ENCODE measurements around the gene ANXA2R. TPM values are rescaled to one million over a fixed set of nuclear protein-coding genes. Genes with fewer than 3 reads are reported as not detected.

ANXA2R gene
- total and polyA plus RNA-seq, 9 of the 15 experiments (the other 6 are each of a cell fraction or from before 2014, with no cell fraction given): 2.1 to 4.8 (median 3.4) TPM

DNA sequence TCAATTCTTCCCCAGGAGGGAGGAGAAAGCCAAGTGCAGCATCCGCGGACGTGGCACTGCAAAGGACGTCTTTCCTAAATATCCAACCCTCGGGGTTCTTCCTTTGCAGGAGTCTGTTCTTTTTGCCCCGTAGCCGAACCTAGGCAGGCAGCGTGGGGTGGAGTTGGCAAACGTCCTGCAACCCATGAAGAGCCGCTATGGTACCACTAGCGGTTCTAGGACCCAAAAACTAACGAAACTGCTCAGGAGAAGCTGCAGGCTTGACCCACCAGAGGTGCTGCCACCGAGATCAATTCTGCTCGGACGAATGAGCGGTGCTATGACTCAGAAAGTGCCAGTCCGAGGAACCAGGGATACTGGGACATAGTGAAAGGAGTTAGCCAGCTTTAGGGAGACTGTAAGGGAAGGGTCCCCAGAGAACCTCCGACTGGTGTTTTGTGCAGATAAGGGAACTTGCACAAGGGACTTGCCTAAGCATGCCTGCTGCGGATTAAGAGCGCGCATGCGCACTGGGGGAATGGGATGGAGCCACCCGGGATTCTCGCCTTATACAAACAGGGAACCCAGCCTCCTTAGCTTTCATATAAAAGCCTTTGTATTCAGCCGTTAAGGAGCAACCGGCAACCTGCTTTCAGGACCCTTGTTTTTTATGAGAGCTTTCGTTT, 32.7 kb downstream of the ANXA2R start (continued):
- TF ChIP-seq E2F5 (CRISPR knock-in tag; IDR thresholded peaks at IDR 0.05) (no peak), ZNF134 (CRISPR knock-in tag; conservative IDR thresholded peaks at IDR 0.05) (no peak), ZNF695 (CRISPR knock-in tag; IDR thresholded peaks at IDR 0.05) (no peak), KDM5B (IDR thresholded peaks at IDR 0.05; ENCODE audit: insufficient replicate concordance, low read depth, low read length) (peak; percentile 64), ID3 (CRISPR knock-in tag; IDR thresholded peaks at IDR 0.05) (no peak), ID3 (tag; IDR thresholded peaks at IDR 0.05) (no peak; the same call in 1 of the 2 replicates), SMARCC2 (IDR thresholded peaks at IDR 0.05; ENCODE audit: low read depth) (no peak; the same call in 1 of the 2 replicates), ZBTB9 (CRISPR knock-in tag; IDR thresholded peaks at IDR 0.05) (no peak; the same call in 1 of the 2 replicates), HNRNPL (IDR thresholded peaks at IDR 0.05; ENCODE audit: low read depth, low read length) (no peak), ZNF644 (tag; IDR thresholded peaks at IDR 0.05; ENCODE audit: low read depth) (no peak), SMARCA4 (IDR thresholded peaks at IDR 0.05) (peak; percentile 88), CREM (IDR thresholded peaks at IDR 0.05; ENCODE audit: low read depth) (peak; percentile 28; the same call in 1 of the 2 replicates), SNIP1 (IDR thresholded peaks at IDR 0.05; ENCODE audit: low read depth) (no peak), MXI1 (IDR thresholded peaks at IDR 0.05; ENCODE audit: low read depth, low read length) (0 out of 2 replicates have a peak, but pooled peaks have one; percentile 41), FOS (IDR thresholded peaks at IDR 0.05; ENCODE audit: extremely low read depth, insufficient read length) (no peak)
- TF ChIP-seq, protein P1, sequence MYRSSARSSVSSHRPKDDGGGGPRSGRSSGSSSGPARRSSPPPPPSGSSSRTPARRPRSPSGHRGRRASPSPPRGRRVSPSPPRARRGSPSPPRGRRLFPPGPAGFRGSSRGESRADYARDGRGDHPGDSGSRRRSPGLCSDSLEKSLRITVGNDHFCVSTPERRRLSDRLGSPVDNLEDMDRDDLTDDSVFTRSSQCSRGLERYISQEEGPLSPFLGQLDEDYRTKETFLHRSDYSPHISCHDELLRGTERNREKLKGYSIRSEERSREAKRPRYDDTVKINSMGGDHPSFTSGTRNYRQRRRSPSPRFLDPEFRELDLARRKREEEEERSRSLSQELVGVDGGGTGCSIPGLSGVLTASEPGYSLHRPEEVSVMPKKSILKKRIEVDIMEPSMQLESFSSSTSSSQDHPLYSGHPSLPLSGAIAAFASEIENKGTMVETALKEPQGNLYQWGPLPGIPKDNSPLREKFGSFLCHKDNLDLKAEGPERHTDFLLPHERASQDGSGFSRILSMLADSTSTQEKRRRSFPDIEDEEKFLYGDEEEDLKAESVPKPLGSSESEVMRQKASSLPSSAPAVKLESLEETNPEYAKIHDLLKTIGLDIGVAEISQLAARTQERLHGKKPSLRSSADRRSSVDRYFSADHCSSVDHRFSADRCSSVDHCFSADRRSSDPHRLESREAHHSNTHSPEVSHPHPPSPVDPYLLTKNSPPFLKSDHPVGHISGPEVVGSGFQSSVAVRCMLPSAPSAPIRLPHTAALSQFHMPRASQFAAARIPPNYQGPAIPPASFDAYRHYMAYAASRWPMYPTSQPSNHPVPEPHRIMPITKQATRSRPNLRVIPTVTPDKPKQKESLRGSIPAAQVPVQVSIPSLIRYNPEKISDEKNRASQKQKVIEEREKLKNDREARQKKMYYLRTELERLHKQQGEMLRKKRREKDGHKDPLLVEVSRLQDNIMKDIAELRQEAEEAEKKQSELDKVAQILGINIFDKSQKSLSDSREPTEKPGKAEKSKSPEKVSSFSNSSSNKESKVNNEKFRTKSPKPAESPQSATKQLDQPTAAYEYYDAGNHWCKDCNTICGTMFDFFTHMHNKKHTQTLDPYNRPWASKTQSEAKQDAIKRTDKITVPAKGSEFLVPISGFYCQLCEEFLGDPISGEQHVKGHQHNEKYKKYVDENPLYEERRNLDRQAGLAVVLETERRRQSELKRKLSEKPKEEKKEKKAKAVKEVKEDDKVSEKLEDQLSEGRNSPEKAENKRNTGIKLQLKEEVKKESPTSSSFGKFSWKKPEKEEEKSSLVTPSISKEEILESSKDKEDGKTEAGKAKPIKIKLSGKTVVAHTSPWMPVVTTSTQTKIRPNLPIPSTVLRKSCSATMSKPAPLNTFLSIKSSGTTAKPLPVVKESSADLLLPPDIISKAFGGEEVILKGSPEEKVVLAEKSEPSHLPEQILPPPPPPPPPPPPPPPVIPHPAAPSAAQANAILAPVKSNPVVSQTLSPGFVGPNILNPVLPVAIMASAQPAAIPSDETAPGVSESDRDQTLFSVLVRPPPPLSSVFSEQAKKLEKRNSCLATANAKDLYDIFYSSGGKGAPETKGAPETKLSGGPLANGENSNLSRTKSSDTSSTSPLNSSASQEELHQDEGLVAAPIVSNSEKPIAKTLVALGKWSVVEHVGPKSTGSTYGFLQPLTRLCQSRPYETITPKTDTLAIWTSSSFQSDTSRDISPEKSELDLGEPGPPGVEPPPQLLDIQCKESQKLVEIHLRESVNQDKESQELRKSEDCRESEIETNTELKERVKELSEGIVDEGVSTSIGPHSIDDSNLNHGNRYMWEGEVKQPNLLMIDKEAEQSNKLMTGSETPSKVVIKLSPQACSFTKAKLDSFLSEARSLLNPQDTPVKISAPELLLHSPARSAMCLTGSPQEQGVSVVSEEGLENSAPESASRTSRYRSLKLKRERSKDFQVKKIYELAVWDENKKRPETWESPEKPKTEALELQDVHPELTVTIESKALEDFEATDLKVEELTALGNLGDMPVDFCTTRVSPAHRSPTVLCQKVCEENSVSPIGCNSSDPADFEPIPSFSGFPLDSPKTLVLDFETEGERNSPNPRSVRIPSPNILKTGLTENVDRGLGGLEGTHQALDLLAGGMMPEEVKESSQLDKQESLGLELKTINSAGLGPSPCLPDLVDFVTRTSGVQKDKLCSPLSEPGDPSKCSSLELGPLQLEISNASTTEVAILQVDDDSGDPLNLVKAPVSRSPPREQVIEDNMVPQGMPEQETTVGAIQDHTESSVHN (IDR thresholded peaks at IDR 0.05; ENCODE audit: borderline replicate concordance in 1 of 2, low read depth in 1 of 2): no peak

Data from K562 (cell line).